ENCODE results near the gene RBM38. TPM values are rescaled to one million over a fixed set of nuclear protein-coding genes. Genes with fewer than 3 reads are reported as not detected.

The RBM38 gene
- total RNA-seq, 1 donor from 2014 or later = 33.4 TPM

GRCh38 chr20:57445298-57445697 is 54.1 kb downstream of the RBM38 start:
- no peak overlapping the region for H3K4me3 Mint-ChIP-seq
- peaks cover under 1% of the 10 kb centered on the region for H3K4me1 Mint-ChIP-seq
- no peaks in the 10 kb centered on the region for H3K9me3 Mint-ChIP-seq
- H3K27me3 Mint-ChIP-seq (ENCODE audit: low read depth) = peaks cover 3% of the 10 kb centered on the region
- no peak for DNase-seq (ENCODE audit: low read depth, low spot score)
- no peaks in the 10 kb centered on the region for H3K36me3 Mint-ChIP-seq (ENCODE audit: low read depth)
- TF ChIP-seq CTCF (conservative IDR thresholded peaks at IDR 0.05) = no peak
- H3K27ac Mint-ChIP-seq (ENCODE audit: unreplicated experiment) = no peak overlapping the region

- H3K27ac Mint-ChIP-seq (ENCODE audit: unreplicated experiment) = no peak overlapping the region
- H3K36me3 Mint-ChIP-seq (ENCODE audit: low read depth) = no peaks in the 10 kb centered on the region
- no peak overlapping the region for H3K4me3 Mint-ChIP-seq
Observed at GRCh38 chr20:57445774-57446173, 54.6 kb downstream of the RBM38 start.

GRCh38 chr20:57448764-57449354 is 57.7 kb downstream of the RBM38 start:
- no peak for TF ChIP-seq CTCF (conservative IDR thresholded peaks at IDR 0.05)
- no peak for DNase-seq (ENCODE audit: low read depth, low spot score)
- Mint-ChIP-seq H3K27me3 (ENCODE audit: low read depth) (peaks cover 6% of the 10 kb centered on the region), H3K4me1 (no peaks in the 10 kb centered on the region), H3K36me3 (ENCODE audit: low read depth) (no peaks in the 10 kb centered on the region), H3K9me3 (no peaks in the 10 kb centered on the region), H3K27ac (ENCODE audit: unreplicated experiment) (peak overlapping the region; percentile 52), H3K4me3 (no peak overlapping the region)

More at GRCh38 chr20:57445774-57446173, 54.6 kb downstream of the RBM38 start:
- peaks cover 3% of the 10 kb centered on the region for H3K27me3 Mint-ChIP-seq (ENCODE audit: low read depth)
- H3K9me3 Mint-ChIP-seq = no peaks in the 10 kb centered on the region
- no peaks in the 10 kb centered on the region for H3K4me1 Mint-ChIP-seq
- TF ChIP-seq CTCF (conservative IDR thresholded peaks at IDR 0.05) = no peak
- DNase-seq (ENCODE audit: low read depth, low spot score) = no peak

- H3K27me3 Mint-ChIP-seq (ENCODE audit: low read depth) = peaks cover 10% of the 10 kb centered on the region
- no peak overlapping the region for H3K4me3 Mint-ChIP-seq
- TF ChIP-seq CTCF (conservative IDR thresholded peaks at IDR 0.05) = no peak
- H3K27ac Mint-ChIP-seq (ENCODE audit: unreplicated experiment) = no peak overlapping the region
- H3K4me1 Mint-ChIP-seq = no peaks in the 10 kb centered on the region
- no peaks in the 10 kb centered on the region for H3K36me3 Mint-ChIP-seq (ENCODE audit: low read depth)
- DNase-seq (ENCODE audit: low read depth, low spot score) = no peak
- no peaks in the 10 kb centered on the region for H3K9me3 Mint-ChIP-seq
Observed at GRCh38 chr20:57449398-57450354, 58.5 kb downstream of the RBM38 start.

GRCh38 chr20:57450419-57450818 is 59.2 kb downstream of the RBM38 start:
- Mint-ChIP-seq H3K4me3 (no peak overlapping the region), H3K4me1 (peaks cover 6% of the 10 kb centered on the region), H3K27me3 (ENCODE audit: low read depth) (peaks cover 8% of the 10 kb centered on the region), H3K9me3 (no peaks in the 10 kb centered on the region), H3K36me3 (ENCODE audit: low read depth) (no peaks in the 10 kb centered on the region), H3K27ac (ENCODE audit: unreplicated experiment) (no peak overlapping the region)
- no peak for DNase-seq (ENCODE audit: low read depth, low spot score)
- no peak for TF ChIP-seq CTCF (conservative IDR thresholded peaks at IDR 0.05)
